ENCODE results near the gene ZSWIM7.

Gene ZSWIM7, protein sequence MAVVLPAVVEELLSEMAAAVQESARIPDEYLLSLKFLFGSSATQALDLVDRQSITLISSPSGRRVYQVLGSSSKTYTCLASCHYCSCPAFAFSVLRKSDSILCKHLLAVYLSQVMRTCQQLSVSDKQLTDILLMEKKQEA

DNA sequence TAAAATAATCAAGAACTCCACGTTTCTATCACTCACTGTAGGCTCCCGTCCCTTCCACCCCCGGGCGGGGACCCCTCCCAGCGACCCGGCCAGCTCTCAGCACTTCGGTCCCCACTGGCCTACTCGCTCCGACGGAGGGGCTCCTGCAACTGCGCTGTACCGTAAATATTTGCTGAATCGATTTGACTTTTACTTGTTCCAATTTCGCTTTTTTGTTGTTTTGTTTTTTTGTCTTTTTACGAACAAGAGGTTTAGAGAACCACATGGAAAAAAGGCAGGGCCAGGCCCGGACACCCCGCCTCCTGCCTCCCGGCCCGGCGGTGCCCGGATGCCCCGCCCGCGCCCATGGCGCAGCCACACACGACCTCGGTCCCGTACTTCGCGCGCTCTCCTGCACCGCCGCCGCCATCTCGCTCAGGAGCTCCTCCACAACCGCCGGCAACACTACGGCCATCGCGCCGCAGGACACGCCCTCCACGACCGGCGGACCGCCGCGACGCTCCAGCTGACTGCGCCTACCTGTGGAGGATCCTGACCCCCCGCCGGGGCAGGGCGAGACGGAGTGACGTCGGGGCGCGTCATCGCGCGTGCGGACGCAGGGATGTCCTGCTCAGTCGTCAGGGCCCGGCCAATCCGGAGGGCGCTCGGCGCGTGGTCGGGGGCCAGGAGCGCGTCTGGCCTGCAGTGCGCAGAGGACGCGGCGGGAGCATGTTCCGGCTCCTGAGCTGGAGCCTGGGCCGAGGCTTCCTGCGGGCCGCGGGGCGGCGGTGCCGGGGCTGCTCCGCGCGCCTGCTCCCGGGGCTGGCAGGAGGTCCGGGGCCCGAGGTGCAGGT, at the start of gene ZSWIM7, which contains the start of gene TTC19:
ZSWIM7 (minus strand) TSS at position 564 of the 833 bp plus-strand sequence; CDS start at position 454, 110 bp downstream.
TTC19 (plus strand) TSS at position 684 of the 833 bp plus-strand sequence; CDS start at position 709, 25 bp downstream.
- peak; percentile 95 for DNase-seq

DNA sequence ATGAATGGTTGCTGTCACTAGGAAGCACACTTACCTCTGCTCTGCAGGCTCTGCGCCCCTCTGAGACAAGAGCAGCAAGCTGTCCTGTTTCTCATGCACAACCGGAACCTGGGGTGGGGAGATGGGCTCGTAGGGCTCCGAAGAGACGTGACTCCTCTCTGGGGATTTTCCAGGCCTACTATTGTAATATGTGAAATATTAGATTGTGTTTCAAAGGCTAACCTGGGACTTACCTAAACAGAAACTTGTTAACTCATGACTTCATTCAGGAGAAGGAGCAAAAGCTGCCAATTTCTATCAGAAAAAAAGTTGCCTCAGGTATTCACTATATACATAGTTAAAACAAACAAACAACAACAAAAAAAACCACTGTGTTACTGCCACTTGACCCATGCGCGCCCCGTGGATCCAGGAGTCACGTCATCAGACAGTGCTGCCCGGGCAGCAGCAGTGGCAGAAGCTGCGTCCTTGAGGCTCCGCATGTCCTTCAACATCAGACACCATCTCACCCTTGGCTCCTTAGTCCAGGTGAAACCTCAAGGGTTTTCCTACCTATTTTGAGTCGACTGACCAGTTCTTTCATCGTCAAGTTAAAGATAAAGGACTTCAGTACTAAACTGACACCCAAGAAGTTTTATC, 49.4 kb upstream of the ZSWIM7 start:
- DNase-seq: no peak

DNA sequence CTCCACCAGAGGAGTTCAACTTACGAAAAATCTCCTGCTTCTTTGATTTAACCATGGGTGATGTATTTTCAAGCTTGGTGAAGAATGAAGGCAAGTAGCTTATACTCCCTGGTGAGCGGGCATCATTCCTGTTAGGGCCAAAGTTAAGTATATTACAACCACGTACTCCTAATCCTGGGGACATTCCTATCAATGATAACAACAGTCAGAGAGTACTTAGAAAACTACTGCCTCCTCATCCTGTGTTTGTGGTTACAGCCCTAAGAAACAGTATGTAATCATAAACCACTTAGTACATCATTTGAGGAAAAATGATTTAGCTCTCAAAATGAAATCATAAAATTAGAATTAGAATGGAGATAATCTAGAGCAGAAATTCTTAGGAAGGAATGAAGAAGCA, 47.5 kb upstream of the ZSWIM7 start:
- no peak for DNase-seq

DNA sequence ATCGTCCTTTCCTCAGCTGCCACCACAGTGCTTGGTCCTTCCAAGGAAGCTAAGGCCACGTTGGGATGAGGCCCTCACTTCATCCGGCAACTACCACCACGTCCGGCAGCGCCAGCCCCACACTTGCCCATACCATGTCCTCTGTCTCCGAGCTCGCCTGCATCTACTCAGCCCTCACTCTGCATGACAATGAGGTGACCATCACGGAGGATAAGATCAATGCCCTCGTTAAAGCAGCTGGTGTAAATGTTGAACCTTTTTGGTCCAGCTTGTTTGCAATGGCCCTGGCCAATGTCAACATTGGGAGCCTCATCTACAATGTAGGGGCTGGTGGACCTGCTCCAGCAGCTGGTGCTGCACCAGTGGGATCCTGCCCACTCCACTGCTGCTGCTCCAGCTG, 45.0 kb upstream of the ZSWIM7 start:
- DNase-seq: no peak

DNA sequence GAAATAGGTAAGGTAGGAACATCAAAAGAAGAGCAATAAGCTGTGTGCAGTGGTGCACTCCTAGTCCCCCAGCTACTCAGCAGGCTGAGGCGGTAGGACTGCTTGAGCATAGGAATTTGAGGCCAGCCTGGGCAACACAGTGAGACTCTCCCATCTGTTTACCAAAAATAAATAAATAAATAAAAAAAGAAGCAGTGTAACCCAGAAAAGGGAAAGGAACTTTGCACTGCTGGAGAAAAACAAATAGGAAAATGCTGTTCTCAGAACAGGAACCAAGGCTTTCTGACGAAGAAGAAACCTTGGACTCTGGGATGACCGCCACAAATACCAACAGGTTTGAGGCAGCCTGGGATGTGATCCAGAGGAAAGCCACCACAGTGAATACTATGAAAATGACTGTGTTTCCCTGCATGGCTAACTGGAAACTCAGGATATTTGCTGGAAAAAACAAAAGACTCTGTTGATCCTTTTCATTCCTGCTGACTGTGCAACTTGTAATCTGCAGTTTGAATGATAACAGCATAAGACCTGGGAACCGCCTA, 41.3 kb upstream of the ZSWIM7 start:
- DNase-seq: no peak

DNA sequence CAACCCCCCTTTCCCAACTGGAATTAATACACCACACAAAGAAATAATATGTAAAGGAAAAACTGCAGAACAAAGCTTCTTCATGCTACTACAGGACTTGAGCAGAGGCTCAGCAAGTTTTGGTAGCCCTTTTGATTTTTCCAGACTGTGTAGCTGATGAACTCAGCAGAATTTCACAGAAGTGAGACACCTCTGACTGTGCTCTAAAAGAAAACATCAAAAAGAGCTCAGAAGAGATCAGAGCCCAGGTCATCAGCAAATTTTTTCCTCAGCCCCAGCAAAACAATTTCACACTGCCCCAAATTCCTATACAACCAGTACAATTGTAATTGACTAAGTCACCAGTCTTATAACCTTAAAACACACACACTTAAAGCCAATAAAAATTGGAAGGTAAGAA, 38.1 kb upstream of the ZSWIM7 start:
- no peak for DNase-seq

DNA sequence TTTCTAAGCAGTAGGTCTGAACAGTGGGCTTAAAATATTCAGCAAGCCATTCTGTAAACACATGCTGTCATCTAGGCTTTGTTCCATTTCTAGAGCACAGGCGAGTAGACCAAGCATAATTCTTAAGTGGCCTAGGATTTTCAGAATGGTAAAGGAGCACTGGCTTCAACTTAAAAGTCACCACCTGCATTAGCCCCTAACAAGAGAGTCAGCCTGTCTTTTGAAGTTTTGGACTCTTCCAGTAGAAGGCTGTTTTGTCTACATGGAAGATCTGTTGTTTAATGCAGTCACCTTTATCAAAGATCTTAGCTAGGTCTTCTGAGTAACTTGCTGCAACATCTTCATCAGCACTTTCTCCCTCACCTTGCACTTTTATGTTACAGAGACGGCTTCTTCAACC, 36.8 kb upstream of the ZSWIM7 start:
- no peak for DNase-seq

DNA sequence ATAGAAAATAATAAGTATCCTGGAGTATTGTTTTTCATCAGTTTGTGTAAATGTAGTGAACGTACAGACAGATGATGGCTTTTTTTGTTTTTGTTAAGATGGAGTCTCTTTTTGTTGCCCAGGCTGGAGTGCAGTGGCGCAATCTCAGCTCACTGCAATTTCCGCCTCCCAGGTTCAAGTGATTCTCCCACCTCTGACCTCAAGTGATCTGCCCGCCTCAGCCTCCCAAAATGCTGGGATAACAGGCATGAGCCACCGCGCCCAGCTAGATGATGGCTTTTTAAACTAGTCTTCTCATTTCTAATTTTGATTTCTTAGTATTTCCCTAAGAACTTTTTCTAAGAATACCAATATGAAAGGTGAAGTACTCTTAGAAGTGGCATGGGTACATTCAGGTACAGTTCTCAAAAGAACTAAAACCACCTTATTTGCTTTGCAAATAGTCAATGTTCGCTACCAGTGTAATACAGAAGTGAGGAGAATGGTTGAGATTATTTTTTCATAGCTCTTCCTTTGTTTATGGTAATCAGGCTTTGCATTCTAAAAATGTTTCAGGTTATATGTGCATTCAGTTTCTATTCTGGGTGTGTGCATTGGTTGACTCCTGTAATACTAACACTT, 34.3 kb upstream of the ZSWIM7 start:
- no peak for DNase-seq

DNA sequence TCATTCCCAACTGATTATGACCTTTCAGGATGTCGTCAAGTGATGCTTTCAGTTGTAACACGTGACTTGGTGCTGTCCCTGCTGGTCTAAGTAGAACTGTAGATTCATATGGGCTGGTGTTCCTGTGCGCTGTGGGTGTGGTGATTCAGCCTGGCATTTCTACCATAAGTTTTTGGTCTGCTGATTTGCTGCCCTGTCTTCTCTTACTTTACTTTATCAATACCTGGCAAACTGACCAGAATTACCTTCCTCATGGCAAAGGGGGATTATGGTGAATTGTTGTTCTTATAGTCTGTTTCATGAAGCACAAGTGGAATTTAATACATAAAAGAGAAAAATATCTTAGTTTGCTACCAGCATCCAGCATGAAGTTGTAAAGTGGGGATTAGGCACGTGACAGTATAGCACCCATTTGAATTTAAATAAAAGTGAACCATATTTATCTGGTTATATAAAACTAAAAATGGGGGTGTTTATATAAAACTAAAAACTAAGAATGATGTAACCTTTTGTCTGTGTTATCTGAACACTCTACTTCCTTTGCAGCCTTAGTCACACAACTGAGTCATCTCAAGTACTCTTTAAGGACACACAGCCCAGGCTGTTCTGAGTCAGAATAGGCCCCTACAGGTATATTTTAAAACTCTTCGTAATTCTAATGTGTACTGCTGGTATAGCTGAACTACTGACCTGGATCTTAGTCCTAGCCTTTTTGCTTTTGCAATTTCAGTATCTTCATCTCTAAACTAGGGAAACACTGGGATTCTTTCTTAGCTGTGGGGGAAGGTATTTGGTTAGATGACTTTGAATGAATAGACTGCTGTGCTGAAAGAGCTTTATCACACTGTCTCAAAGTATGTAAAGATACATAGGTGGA, 28.4 kb upstream of the ZSWIM7 start:
- DNase-seq: peak; percentile 64

DNA sequence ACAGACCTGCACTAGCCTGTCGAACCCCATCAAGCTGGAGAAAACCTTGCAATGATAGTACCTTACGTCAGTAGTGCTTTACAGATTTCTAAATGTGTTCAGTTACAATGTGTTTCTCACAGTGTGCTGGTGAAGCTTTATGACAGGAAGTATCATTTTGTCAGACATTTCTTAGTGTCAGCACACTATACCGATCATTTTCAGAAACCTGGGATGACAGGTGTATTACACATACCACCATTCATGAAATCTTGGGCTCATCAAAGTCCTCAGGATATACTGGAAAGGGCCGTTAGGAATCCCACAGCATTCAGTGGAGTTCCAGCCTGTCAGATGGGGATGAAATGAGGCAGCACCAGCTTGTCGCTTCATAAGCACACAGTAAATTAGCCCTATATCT, 27.4 kb upstream of the ZSWIM7 start:
- DNase-seq: no peak

DNA sequence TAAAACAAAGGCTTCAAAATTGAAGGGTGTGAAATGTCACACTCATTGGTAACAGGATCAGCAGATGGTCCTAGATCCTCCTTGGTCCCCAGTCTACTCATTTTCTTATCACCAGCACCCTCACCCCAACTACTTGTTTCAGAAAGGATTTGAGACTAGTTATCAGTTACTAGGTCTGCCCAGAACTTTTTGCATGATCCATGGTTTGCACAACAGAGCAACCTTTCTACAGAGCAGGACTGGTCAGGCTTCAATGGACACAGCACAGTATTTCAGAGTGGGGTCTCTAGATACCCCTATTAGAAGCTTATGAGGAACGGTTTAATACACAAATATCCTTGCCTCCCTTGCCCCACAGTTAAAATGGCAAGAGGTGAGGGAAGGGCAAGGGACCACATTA, 25.7 kb upstream of the ZSWIM7 start:
- DNase-seq: no peak

DNA sequence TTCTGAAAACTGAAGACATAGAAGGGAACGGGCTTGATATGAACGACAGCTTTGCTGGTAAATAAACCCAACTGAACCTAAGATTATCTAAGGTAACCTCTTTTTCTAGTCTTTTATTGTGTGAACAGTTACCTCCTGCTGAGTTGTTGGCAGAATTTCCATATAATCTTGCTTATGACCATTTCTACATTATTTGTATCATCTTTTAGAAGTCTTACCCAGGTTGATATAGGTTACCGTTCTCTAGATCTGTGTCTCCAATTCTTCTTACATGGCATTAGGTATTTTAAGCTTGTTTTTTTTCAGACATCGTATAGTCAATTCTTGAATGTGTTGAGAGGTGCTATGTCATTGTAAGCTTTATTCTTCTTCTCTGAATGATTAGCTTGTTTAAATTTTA, 24.4 kb upstream of the ZSWIM7 start:
- no peak for DNase-seq

DNA sequence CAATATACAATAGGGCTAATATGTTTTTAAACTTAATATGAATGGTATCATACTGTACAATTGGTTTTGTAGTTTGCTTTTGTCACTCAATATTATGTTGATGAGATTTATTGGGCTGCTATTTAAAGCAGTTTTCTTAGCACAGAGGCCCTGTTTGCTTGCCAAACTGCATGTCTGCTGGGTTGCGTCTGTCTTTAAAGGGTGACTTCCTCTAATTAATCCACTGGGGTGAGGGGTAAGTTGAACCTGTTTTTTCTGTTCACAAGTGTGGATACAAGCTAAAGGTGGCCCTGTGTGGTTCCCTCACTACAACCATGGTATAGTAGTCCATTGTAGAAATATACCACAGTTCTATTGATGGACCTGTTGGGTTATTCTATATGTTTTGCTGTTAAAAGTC, 19.8 kb upstream of the ZSWIM7 start:
- no peak for DNase-seq

DNA sequence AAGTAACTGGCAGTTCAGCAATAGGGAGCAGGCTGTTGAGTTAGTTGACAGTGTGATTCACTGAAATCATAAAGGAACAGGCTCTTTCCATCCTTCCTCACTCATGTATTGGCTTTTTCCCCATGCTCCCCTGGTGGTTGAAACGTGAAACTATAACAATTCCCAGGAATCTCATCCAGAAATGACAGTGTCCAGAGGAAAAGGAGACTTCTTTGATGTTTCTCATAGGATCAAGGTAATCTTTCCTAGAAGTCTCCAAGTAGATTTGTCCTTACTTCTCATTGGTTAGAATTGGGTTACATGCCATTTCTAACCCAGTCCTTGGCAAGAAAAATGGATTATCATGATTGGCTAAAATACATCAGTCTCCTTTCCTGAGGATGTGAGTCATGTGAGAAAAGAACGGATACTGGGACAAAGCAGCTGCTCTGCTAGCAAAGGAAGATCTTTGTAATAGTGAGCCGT, 14.5 kb upstream of the ZSWIM7 start:
- no peak for DNase-seq

DNA sequence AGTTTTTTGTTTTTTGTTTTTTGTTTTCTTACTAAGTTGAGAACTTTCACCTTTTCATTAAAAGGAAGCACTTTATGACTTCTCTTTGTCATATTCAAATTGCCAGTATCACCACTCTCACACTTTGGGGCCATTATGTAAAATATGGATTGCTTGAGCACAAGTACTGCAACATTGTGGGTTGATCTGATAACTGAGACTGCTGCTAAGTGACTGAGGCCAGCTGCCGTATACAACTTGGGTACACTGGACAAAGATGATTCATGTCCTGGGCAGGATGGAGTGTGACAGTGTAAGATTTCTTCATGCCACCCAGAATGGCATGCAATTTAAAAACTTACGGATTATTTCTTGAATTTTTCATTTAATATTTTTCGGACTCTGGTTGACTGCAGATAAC, 7.9 kb upstream of the ZSWIM7 start:
- no peak for DNase-seq

DNA sequence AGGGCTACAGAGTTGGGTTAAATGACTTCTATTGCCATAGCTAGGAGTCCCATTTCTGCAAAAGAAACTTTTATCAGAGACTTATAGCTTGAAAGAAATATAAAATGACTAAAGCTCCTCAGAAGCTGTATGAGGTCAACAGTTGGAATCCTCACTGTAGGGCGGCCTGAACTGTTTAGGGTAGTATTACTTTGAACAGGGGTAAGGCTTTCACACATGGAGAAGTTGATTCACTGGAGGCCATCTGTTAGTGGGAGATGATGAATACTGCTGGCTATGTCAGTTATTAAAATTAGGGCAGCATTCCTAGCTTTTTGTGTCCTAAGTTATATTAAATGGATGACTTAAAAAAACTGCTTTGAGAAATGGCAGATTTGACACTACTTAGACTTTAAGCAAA, 6.1 kb upstream of the ZSWIM7 start:
- DNase-seq: no peak

DNA sequence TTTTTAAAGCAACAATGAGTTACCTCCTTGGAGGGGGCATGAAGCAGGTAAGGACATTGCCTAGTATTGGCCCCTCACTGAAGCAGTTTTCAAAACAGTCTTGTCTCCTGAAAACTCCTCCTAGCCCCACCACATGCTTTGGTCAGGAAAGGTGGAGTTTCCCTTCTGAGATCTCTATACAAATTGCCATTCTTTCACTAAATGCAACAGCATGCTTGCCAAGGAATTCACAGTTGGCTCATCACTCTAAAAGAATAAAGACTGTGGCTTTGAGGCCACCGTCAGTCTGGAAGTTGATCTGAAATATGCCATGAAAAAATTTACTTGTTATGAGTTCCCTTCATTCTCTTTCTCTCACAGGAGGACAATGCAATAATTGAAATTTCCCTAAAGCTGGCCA, 4.3 kb upstream of the ZSWIM7 start:
- DNase-seq: no peak

DNA sequence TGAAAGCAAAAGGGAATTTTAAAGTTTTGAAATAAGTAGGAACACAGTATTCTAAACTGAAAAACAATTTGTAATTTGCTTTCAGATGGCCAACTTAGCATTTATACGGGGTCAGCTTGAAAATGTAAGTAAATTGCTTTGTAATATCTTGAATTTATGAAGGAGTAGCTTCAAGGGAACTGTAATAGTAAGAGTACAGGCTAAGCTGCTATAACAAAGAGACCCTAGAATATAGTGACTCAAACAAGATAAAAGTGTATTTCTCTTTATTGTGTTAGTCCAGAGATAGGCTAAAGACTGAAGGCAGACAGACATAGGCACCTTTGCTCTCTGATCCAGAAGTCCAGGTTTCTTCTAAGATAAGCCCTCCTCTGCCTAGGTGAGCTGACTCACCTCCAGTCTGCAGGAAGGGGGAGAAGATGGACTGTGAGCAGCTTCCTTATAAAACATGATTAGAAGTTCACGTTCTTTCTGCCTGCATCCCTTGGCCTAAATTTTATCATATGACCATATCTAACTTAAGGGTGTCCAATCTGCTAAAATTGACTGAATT, 3.3 kb upstream of the ZSWIM7 start:
- DNase-seq: no peak

DNA sequence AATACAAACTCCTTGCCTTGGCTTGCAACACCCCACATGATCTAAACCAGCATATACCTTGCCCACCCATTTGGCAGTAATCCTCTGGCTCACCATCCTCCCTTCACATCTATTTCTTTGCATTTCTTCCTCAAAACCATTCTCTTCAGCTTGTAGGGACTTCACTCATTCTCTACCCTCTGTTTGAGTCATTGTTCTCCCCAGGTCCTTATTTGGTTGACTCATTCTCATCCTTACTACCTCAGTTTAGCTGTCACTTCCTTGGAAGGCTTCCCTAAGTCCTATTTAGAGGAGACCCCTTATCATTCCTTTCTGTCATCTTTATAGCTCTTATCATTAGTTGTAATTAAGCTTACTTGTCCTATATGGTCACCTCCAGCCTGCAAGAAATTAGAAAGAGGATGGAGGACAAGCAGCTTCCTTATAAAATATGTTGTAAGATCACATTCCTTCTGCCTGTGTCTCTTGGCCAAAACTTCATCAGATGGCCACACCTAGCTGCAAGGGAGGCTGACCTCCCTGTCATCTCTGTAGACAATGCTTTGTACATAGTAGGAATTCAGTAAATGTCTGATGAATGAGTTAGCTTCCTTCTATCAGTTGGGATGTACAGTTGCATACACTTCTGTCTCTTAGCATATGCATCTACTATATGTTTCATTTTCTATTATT, 1.9 kb upstream of the ZSWIM7 start:
- DNase-seq: no peak

DNA sequence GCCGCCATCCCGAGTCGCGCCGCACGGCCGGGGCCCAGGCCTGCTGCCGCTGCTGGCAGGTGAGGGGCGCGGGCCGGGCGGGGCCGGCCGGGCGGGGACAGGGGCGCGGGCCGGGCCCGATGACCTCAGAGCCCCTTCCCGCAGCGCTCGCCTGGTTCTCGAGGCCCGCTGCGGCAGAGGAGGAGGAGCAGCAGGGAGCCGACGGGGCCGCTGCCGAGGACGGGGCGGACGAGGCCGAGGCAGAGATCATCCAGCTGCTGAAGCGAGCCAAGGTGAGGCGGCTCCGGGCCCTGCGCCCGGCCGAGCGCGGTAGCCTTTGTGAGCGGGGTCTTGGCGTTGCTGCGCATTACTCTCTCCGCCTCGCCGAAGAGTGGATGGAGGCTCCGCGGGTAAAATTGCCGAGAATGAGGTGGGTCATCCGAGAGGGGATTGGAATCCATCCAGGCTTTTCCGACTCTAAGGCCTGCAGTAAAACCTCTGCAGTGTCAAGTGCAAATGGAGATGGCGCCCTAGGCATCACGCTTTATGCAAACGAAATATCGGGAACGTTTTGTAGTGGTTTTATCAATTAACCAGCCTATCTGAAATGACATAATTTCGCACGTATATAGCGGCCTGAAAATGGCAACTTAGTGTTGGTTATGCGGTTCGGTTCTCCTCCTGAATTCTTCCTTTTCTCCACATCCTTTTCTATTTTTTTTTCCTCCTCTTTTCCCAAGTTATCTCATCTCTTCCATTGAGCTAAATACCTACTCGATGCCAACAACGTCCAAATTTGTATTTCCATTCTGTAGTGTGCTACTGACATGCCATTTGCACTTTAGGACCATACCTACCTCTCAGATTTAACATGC, 697 bp upstream of the ZSWIM7 start:
- DNase-seq: peak; percentile 56

Measured in OCI-M1 (cell line).